ENCODE measurements around the gene OBP2A. TPM values are rescaled to one million over a fixed set of nuclear protein-coding genes. Genes with fewer than 3 reads are reported as not detected.

The OBP2A gene
- total and polyA plus RNA-seq, 10 of the 15 experiments (the other 5 are each of a cell fraction or from before 2014, with no cell fraction given): not detected

DNA sequence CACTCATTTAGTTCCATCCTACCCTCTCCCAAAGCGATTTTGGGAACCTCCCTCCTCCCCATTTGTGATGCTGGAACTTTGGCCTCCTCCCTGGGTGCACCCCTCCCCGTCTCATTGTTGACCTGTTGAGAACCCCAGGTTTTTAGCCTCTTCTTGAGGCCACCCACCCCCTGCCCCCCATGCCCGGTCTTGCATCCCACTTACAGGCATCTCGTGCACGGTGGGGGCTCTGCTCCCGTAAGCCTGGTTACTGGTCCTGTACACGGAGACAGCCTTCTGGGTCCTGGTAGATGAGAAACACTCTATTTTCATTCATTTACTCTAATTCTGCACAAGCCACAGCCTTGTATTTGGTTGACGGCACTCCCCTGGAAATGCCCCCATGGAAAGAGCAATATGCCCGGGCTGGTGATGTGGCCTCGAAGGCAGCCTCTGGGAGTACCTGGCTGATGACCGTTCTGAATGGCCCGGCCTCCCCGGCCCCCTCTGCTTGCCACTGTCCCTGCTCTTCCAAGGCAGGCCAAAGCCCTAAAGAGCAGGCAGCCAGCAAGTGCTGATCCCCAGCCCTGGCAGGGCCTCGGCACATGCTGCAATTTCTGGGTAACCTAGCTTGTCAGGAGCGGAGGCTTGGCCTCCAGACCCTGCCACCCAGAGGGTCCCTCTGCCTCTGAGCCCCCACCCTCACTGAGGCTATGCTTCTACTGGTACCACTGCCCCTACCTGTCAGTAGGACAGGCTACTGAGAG is 47.4 kb upstream of the OBP2A start (continued):
- TF ChIP-seq POU2F2 (IDR thresholded peaks at IDR 0.05; ENCODE audit: borderline replicate concordance, low read depth, low read length) (no peak), SREBF2 (IDR thresholded peaks at IDR 0.05; ENCODE audit: low read length) (no peak), PAX5 (IDR thresholded peaks at IDR 0.05; ENCODE audit: borderline replicate concordance, low read depth, low read length) (no peak), FOS (IDR thresholded peaks at IDR 0.05; ENCODE audit: borderline replicate concordance, extremely low read depth, insufficient read length) (no peak), RAD51 (IDR thresholded peaks at IDR 0.05) (no peak), EZH2 (IDR thresholded peaks at IDR 0.05; ENCODE audit: borderline replicate concordance, control insufficient read depth, low read depth, low read length) (no peak), NFYB (IDR thresholded peaks at IDR 0.05; ENCODE audit: insufficient read depth, low read depth, low read length) (no peak), KLF5 (IDR thresholded peaks at IDR 0.05; ENCODE audit: partially characterized antibody) (no peak), TAF1 (IDR thresholded peaks at IDR 0.05; ENCODE audit: borderline replicate concordance, low read depth, low read length) (no peak), TCF3 (IDR thresholded peaks at IDR 0.05; ENCODE audit: borderline replicate concordance, insufficient read depth, low read depth, low read length) (no peak)

DNA sequence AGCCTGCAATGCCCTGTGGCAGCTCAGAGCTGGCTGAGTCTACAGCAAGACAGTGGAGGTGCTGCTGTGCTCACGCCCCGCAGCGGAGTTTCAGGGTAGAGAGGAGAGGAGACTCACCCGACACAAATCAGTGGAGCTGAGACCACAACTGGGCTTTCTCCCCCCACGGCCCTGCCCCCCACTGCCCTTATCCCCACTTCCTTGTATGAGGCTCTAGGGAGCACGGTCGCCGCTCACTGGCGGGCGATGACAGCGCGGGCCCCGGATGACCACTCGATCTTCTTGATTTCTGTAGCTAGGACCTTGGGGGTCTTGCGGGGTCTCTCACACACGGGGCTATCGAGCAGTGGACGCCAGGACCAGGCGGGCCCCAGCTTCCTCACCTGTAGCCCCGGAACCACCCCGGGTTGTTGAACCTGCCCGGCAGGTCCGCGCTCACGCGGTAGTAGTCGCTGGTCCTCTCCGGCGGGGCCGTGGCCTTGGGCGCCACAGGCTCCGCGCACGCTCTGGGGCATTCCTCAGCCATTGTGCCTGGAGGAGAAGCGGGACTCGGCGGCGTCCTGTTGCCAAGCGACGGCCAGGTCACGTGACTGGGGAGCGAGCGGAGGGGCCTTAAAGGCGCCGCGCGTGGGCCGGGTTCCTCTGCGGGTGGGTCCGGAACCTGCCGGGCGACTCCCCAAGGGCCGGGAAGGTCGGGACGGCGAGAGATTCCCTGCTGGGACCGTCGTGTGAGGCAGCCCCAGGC is 46.4 kb upstream of the OBP2A start:
- no peaks in the 10 kb centered on the region for H3K9me3 ChIP-seq (replicated peaks; ENCODE audit: control insufficient read depth, insufficient read depth, low read length)
- H3K4me2 ChIP-seq (ENCODE audit: control insufficient read depth, insufficient read depth): peak overlapping the region; percentile 100
- peaks cover 17% of the 10 kb centered on the region for H3K4me1 ChIP-seq (ENCODE audit: control insufficient read depth, insufficient read depth, low read length)
- WGBS (ENCODE audit: insufficient coverage, insufficient replicate concordance, low lambda C conversion rate, missing lambda C conversion rate): 2% methylated on average over 54 of the region's 58 CpGs
- H3K9ac ChIP-seq (ENCODE audit: control insufficient read depth, insufficient read depth, low read length): peak overlapping the region; percentile 56
- no TSS peak for BruUV-seq (replicated peaks)
- H3K79me2 ChIP-seq (ENCODE audit: control insufficient read depth, insufficient read depth, low read length): peaks cover 14% of the 10 kb centered on the region
- no peak for DNase-seq (ENCODE audit: low read depth, low spot score)
- peak overlapping the region; percentile 78 for H3K4me3 ChIP-seq
- ATAC-seq: peak; percentile 75
- H3K36me3 ChIP-seq (ENCODE audit: control insufficient read depth in 2 of 2, insufficient read depth in 2 of 2, low read length in 1 of 2): peaks cover 10 to 17% of the 10 kb centered on the region in 2 experiments; a peak in 3 of 4 replicates
- no peaks in the 10 kb centered on the region for H3K27me3 ChIP-seq (replicated peaks in 1 of 2; ENCODE audit: control insufficient read depth in 2 of 2, insufficient read depth in 2 of 2, low read length in 1 of 2)
- ChIA-PET SMC1A (ENCODE audit: uncharacterized antibody, unreplicated experiment) (interaction anchor here (0.7 kb wide), 1 partner anchor 10 kb away, joined by 3 read pairs; no protein-coding TSS in a partner anchor), CTCF (no interaction called here), RAD21 (ENCODE audit: unreplicated experiment) (no interaction called here), POLR2A (no interaction called here)
- in situ Hi-C loops (cut with MboI): no loop called here
- peaks cover 4% of the 10 kb centered on the region; the same call in 1 of the 2 replicates for H4K20me1 ChIP-seq (ENCODE audit: control insufficient read depth, insufficient read depth)
- intact Hi-C loops (cut with micrococcal nuclease; ENCODE audit: unreplicated experiment): no loop called here
- peak overlapping the region; percentile 86 for H2AFZ ChIP-seq (ENCODE audit: control insufficient read depth, low read depth, low read length)
- FAIRE-seq: peak; percentile 35
- no peak overlapping the region for H3K27ac ChIP-seq (ENCODE audit: control insufficient read depth, insufficient read depth)
- TF ChIP-seq SMARCA5 (IDR thresholded peaks at IDR 0.05) (no peak), HDGF (IDR thresholded peaks at IDR 0.05) (no peak), NFYB (IDR thresholded peaks at IDR 0.05; ENCODE audit: insufficient read depth, low read depth, low read length) (no peak), MEF2B (IDR thresholded peaks at IDR 0.05; ENCODE audit: partially characterized antibody, poor library complexity, severe bottlenecking) (peak; percentile 12), RAD51 (IDR thresholded peaks at IDR 0.05) (peak; percentile 98), MYB (IDR thresholded peaks at IDR 0.05; ENCODE audit: borderline replicate concordance, low read depth, low read length) (no peak)
- TF ChIP-seq, protein P1, sequence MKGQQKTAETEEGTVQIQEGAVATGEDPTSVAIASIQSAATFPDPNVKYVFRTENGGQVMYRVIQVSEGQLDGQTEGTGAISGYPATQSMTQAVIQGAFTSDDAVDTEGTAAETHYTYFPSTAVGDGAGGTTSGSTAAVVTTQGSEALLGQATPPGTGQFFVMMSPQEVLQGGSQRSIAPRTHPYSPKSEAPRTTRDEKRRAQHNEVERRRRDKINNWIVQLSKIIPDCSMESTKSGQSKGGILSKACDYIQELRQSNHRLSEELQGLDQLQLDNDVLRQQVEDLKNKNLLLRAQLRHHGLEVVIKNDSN (IDR thresholded peaks at IDR 0.05; ENCODE audit: borderline replicate concordance, extremely low read length, insufficient read depth, low read depth, low read length): peak; percentile 97
- TF ChIP-seq, protein P2, sequence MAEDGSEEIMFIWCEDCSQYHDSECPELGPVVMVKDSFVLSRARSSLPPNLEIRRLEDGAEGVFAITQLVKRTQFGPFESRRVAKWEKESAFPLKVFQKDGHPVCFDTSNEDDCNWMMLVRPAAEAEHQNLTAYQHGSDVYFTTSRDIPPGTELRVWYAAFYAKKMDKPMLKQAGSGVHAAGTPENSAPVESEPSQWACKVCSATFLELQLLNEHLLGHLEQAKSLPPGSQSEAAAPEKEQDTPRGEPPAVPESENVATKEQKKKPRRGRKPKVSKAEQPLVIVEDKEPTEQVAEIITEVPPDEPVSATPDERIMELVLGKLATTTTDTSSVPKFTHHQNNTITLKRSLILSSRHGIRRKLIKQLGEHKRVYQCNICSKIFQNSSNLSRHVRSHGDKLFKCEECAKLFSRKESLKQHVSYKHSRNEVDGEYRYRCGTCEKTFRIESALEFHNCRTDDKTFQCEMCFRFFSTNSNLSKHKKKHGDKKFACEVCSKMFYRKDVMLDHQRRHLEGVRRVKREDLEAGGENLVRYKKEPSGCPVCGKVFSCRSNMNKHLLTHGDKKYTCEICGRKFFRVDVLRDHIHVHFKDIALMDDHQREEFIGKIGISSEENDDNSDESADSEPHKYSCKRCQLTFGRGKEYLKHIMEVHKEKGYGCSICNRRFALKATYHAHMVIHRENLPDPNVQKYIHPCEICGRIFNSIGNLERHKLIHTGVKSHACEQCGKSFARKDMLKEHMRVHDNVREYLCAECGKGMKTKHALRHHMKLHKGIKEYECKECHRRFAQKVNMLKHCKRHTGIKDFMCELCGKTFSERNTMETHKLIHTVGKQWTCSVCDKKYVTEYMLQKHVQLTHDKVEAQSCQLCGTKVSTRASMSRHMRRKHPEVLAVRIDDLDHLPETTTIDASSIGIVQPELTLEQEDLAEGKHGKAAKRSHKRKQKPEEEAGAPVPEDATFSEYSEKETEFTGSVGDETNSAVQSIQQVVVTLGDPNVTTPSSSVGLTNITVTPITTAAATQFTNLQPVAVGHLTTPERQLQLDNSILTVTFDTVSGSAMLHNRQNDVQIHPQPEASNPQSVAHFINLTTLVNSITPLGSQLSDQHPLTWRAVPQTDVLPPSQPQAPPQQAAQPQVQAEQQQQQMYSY (CRISPR knock-in tag; IDR thresholded peaks at IDR 0.05): 0 out of 2 replicates have a peak, but pooled peaks have one; percentile 38

All from GM12878 (cell line).